Right ventricle myocardium inferior (tissue), 1 donor: ENCODE data around the gene NFYB. TPM values are rescaled to one million over a fixed set of nuclear protein-coding genes. Genes with fewer than 3 reads are reported as not detected.
"Not testable (repeated sequence)": the region's sequence is repeated elsewhere in the genome, so short reads cannot be mapped to it uniquely, and the experiment has no call there.

Source experiments
- ATAC-seq: fragments of 200-7000 bp; cut with Tn5 transposase; one replicate; pipeline ENCODE4 v1.9.1; 2020; ENCODE audit warnings: mild to moderate bottlenecking, moderate library complexity
- DNase-seq: peaks from one replicate; pipeline ENCODE4 v3.0.0; 2021; ENCODE audit errors: missing footprints
- intact Hi-C: fragments of 100-400 bp; cut with DNase I; formaldehyde crosslinking; loops from one replicate; pipeline ENCODE4 v1.11.0; 2022
- long read RNA-seq: library from polyadenylated mRNA; unstranded; transcript quantifications from one replicate; pipeline ENCODE4 v2.0.0, GENCODE V29; 2021
- total RNA-seq: library from RNA; stranded (reverse); fragmentation: NEBNext Ultra II Directional; extraction: Animal tissue kit (Norgen Biotek cat#: 25700); gene quantifications from one replicate; pipeline ENCODE4 v1.2.1, GENCODE V29; 2021
- donor health status: DM: no; HTN: yes; CAD: no; lungs with severe emphysema.

NFYB gene
- total RNA-seq = 39.8 TPM
- long read RNA-seq, transcript NFYB-205 (8 exons, 1,727 nt) = major isoform, 36 of 65 reads
- long read RNA-seq, transcript NFYB-201 (8 exons, 3,512 nt) = minor isoform, 9 of 65 reads
- long read RNA-seq, partial matches to known transcripts = 0 of 65 reads
- long read RNA-seq, other reads (novel, unspliced or antisense) = 20 of 65 reads

- intact Hi-C loops = loop anchor here (5.0 to 10.0 kb wide), 2 partner anchors 149 to 1097 kb away; partner anchors contain the start of gene APPL2
- DNase-seq = peak; percentile 97
- peak; percentile 94 for ATAC-seq
These were observed at the start of gene NFYB for GRCh38 chr12:104137902-104138796. NFYB (minus strand) TSS chr12:104138210; CDS start chr12:104135453, 2,757 bp downstream.

- DNase-seq = no peak
- no peak for ATAC-seq
- intact Hi-C loops = no loop called here
These were observed 49.6 kb upstream of the NFYB start for GRCh38 chr12:104187446-104188155.

- ATAC-seq (no peak), DNase-seq (no peak)
- intact Hi-C loops = no loop called here
These were observed 45.4 kb upstream of the NFYB start for GRCh38 chr12:104183443-104183842.

GRCh38 chr12:104182621-104183378 lies 44.8 kb upstream of the NFYB start:
- intact Hi-C loops = no loop called here
- no peak for ATAC-seq

GRCh38 chr12:104182144-104182543 lies 44.1 kb upstream of the NFYB start:
- intact Hi-C loops = no loop called here

More at GRCh38 chr12:104182621-104183378, 44.8 kb upstream of the NFYB start:
- no peak for DNase-seq

GRCh38 chr12:104181313-104181712 lies 43.3 kb upstream of the NFYB start:
- intact Hi-C loops = no loop called here

More at GRCh38 chr12:104182144-104182543, 44.1 kb upstream of the NFYB start:
- peak; percentile 60 for ATAC-seq
- DNase-seq = peak; percentile 80

GRCh38 chr12:104180374-104180773 lies 42.4 kb upstream of the NFYB start:
- no peak for DNase-seq
- no peak for ATAC-seq
- intact Hi-C loops = no loop called here

More at GRCh38 chr12:104181313-104181712, 43.3 kb upstream of the NFYB start:
- ATAC-seq = peak; percentile 15
- DNase-seq = no peak

- ATAC-seq = peak; percentile 87
- intact Hi-C loops = no loop called here
- DNase-seq = peak; percentile 82
These were observed 39.9 kb upstream of the NFYB start for GRCh38 chr12:104177663-104178501.

- intact Hi-C loops = no loop called here
- ATAC-seq (no peak), DNase-seq (no peak)
These were observed 39.3 kb upstream of the NFYB start for GRCh38 chr12:104177336-104177662.

- no peak for ATAC-seq
- intact Hi-C loops = no loop called here
- DNase-seq = no peak
These were observed 37.8 kb upstream of the NFYB start for GRCh38 chr12:104175726-104176247.

GRCh38 chr12:104173804-104174203 lies 35.8 kb upstream of the NFYB start:
- ATAC-seq, intact Hi-C loops, DNase-seq: not testable (repeated sequence)

- no peak for ATAC-seq
- DNase-seq = no peak
- intact Hi-C loops = no loop called here
These were observed 34.5 kb upstream of the NFYB start for GRCh38 chr12:104172570-104172947.

GRCh38 chr12:104171785-104172569 lies 34.0 kb upstream of the NFYB start:
- DNase-seq = no peak
- ATAC-seq = no peak

GRCh38 chr12:104168596-104168995 lies 30.6 kb upstream of the NFYB start:
- ATAC-seq (no peak), DNase-seq (no peak)
- intact Hi-C loops = no loop called here

More at GRCh38 chr12:104171785-104172569, 34.0 kb upstream of the NFYB start:
- intact Hi-C loops = no loop called here

- no peak for DNase-seq
- ATAC-seq = no peak
- intact Hi-C loops = no loop called here
These were observed 29.8 kb upstream of the NFYB start for GRCh38 chr12:104167519-104168458.

GRCh38 chr12:104166465-104166864 lies 28.5 kb upstream of the NFYB start:
- peak; percentile 84 for ATAC-seq
- DNase-seq = no peak
- intact Hi-C loops = no loop called here
